WTC11 (cell line): Measurements from ENCODE around the gene FUT2. TPM values are rescaled to one million over a fixed set of nuclear protein-coding genes. Genes with fewer than 3 reads are reported as not detected.

Source experiments
- ATAC-seq: fragments of 200-7000 bp; cut with Tn5 transposase; 2 replicates; pipeline ENCODE4 v1.10.0; 2021; ENCODE audit warnings: mild to moderate bottlenecking, moderate library complexity
- CTCF ChIA-PET: fragments of 300-600 bp; sonication (Branson Sonifier 250); formaldehyde crosslinking; loops from one replicate; lab custom pipeline; 2021; ENCODE audit warnings: antibody characterized with exemption; lab: Charles Lee
- POLR2A ChIA-PET: fragments of 350-600 bp; sonication (Branson Sonifier 250); formaldehyde crosslinking; loops from one replicate; lab custom pipeline; 2021; ENCODE audit warnings: antibody characterized with exemption; lab: Charles Lee
- DNase-seq: peaks from one replicate; pipeline ENCODE4 v3.0.0; 2021; ENCODE audit warnings: low spot score
- H3K27ac Mint-ChIP-seq: 2 replicates; pipeline ENCODE4 v1.8.0; 2021; ENCODE audit warnings: mixed read lengths
- H3K27me3 Mint-ChIP-seq: 2 replicates; pipeline ENCODE4 v1.8.0; 2021; ENCODE audit warnings: low read depth, mild to moderate bottlenecking, moderate library complexity, mixed read lengths
- H3K36me3 Mint-ChIP-seq: 2 replicates; pipeline ENCODE4 v1.8.0; 2021; ENCODE audit warnings: mixed read lengths
- H3K4me1 Mint-ChIP-seq: 2 replicates; pipeline ENCODE4 v1.8.0; 2022; ENCODE audit warnings: mixed read lengths
- H3K4me3 Mint-ChIP-seq: 2 replicates; pipeline ENCODE4 v1.8.0; 2021; ENCODE audit warnings: mild to moderate bottlenecking, moderate library complexity, mixed read lengths
- H3K9me3 Mint-ChIP-seq: 2 replicates; pipeline ENCODE4 v1.8.0; 2021; ENCODE audit warnings: mixed read lengths
- ATF1 ChIP-seq: sonication (generic); formaldehyde crosslinking; IDR thresholded peaks from 2 replicates; pipeline ENCODE4 v1.8.1; 2023; ENCODE audit warnings: mild to moderate bottlenecking, moderate library complexity, missing genetic modification reagents
- ATF2 ChIP-seq: sonication (generic); formaldehyde crosslinking; IDR thresholded peaks from 2 replicates; pipeline ENCODE4 v1.8.1; 2022; ENCODE audit warnings: low read depth, missing genetic modification reagents, borderline replicate concordance
- CREB1 ChIP-seq: sonication (generic); formaldehyde crosslinking; IDR thresholded peaks from 2 replicates; pipeline ENCODE4 v1.8.0; 2023; ENCODE audit warnings: mild to moderate bottlenecking, missing genetic modification reagents
- E2F4 ChIP-seq: sonication (generic); formaldehyde crosslinking; IDR thresholded peaks from 2 replicates; pipeline ENCODE4 v1.8.1; 2022; ENCODE audit warnings: low read depth, mild to moderate bottlenecking, moderate library complexity, missing genetic modification reagents, borderline replicate concordance
- FOXK1 ChIP-seq: sonication (generic); formaldehyde crosslinking; IDR thresholded peaks from 2 replicates; pipeline ENCODE4 v1.8.0; 2022; ENCODE audit warnings: mild to moderate bottlenecking, moderate library complexity, missing genetic modification reagents
- FOXP4 ChIP-seq: sonication (generic); formaldehyde crosslinking; IDR thresholded peaks from 2 replicates; pipeline ENCODE4 v1.8.0; 2022; ENCODE audit warnings: mild to moderate bottlenecking, missing genetic modification reagents
- IRF2 ChIP-seq: sonication (generic); formaldehyde crosslinking; IDR thresholded peaks from 2 replicates; pipeline ENCODE4 v1.8.0; 2022; ENCODE audit warnings: low read depth, missing genetic modification reagents, borderline replicate concordance
- JUN ChIP-seq: sonication (generic); formaldehyde crosslinking; IDR thresholded peaks from 2 replicates; pipeline ENCODE4 v1.8.0; 2023; ENCODE audit warnings: mild to moderate bottlenecking, missing genetic modification reagents
- MXD4 ChIP-seq: fragments of 250-450 bp; sonication (Bioruptor Pico); IDR thresholded peaks from 2 replicates; pipeline ENCODE4 v1.8.0; 2021; ENCODE audit warnings: mild to moderate bottlenecking, moderate library complexity, borderline replicate concordance
- NFYB ChIP-seq: sonication (generic); formaldehyde crosslinking; conservative IDR thresholded peaks from 2 replicates; pipeline ENCODE4 v1.8.0; 2022; ENCODE audit warnings: low read depth, missing genetic modification reagents
- NR1H2 ChIP-seq: sonication (generic); formaldehyde crosslinking; IDR thresholded peaks from 2 replicates; pipeline ENCODE4 v1.9.0; 2021; ENCODE audit warnings: mild to moderate bottlenecking, moderate library complexity, missing genetic modification reagents
- RORB ChIP-seq: fragments of 250-450 bp; sonication (Bioruptor Pico); IDR thresholded peaks from 2 replicates; pipeline ENCODE4 v1.9.0; 2021; ENCODE audit warnings: mild to moderate bottlenecking
- SMAD3 ChIP-seq: sonication (generic); formaldehyde crosslinking; IDR thresholded peaks from 2 replicates; pipeline ENCODE4 v1.8.0; 2022; ENCODE audit warnings: missing genetic modification reagents, mild to moderate bottlenecking, borderline replicate concordance
- SOX15 ChIP-seq: fragments of 250-450 bp; sonication (Bioruptor Pico); IDR thresholded peaks from 2 replicates; pipeline ENCODE4 v1.9.0; 2021; ENCODE audit warnings: mild to moderate bottlenecking
- SP1 ChIP-seq: sonication (generic); formaldehyde crosslinking; conservative IDR thresholded peaks from 2 replicates; pipeline ENCODE4 v1.8.1; 2022; ENCODE audit warnings: missing genetic modification reagents
- TP53 ChIP-seq: sonication (generic); formaldehyde crosslinking; IDR thresholded peaks from 2 replicates; pipeline ENCODE4 v1.8.1; 2023; ENCODE audit warnings: mild to moderate bottlenecking, missing genetic modification reagents
- ZNF121 ChIP-seq: sonication (generic); formaldehyde crosslinking; IDR thresholded peaks from 2 replicates; pipeline ENCODE4 v1.8.0; 2023; ENCODE audit warnings: missing genetic modification reagents
- ZNF232 ChIP-seq: sonication (generic); formaldehyde crosslinking; IDR thresholded peaks from 2 replicates; pipeline ENCODE4 v1.8.0; 2022; ENCODE audit warnings: mild to moderate bottlenecking, missing genetic modification reagents
- ZNF263 ChIP-seq: sonication (generic); formaldehyde crosslinking; IDR thresholded peaks from 2 replicates; pipeline ENCODE4 v1.8.1; 2022; ENCODE audit warnings: low read depth, mild to moderate bottlenecking, moderate library complexity, missing genetic modification reagents
- ZSCAN18 ChIP-seq: fragments of 250-450 bp; sonication (Bioruptor Pico); IDR thresholded peaks from 2 replicates; pipeline ENCODE4 v2.1.2; 2022; ENCODE audit warnings: mild to moderate bottlenecking, moderate library complexity
- total RNA-seq: library from RNA; stranded (reverse); gene quantifications from 3 replicates; pipeline ENCODE4 v1.2.3, GENCODE V29; 2021
- TF ChIP-seq, protein P1 (sequence below): sonication (generic); formaldehyde crosslinking; IDR thresholded peaks from 2 replicates; pipeline ENCODE4 v1.8.1; 2023; ENCODE audit warnings: mild to moderate bottlenecking, missing genetic modification reagents, moderate library complexity
- TF ChIP-seq, protein P2 (sequence below): fragments of 250-450 bp; sonication (Bioruptor Pico); IDR thresholded peaks from 2 replicates; pipeline ENCODE4 v1.8.0; 2021; ENCODE audit warnings: mild to moderate bottlenecking
- TF ChIP-seq, protein P3 (sequence below): sonication (generic); formaldehyde crosslinking; IDR thresholded peaks from 2 replicates; pipeline ENCODE4 v1.8.0; 2022; ENCODE audit warnings: mild to moderate bottlenecking, missing genetic modification reagents

FUT2 gene
- total RNA-seq, 1 experiment from 2014 or later = 5.9 TPM

- TF ChIP-seq E2F4 (CRISPR knock-in tag) (no peak), SMAD3 (CRISPR knock-in tag) (no peak), JUN (CRISPR knock-in tag) (no peak), ZNF121 (CRISPR knock-in tag) (no peak), NR1H2 (no peak)
- TF ChIP-seq, protein P1, sequence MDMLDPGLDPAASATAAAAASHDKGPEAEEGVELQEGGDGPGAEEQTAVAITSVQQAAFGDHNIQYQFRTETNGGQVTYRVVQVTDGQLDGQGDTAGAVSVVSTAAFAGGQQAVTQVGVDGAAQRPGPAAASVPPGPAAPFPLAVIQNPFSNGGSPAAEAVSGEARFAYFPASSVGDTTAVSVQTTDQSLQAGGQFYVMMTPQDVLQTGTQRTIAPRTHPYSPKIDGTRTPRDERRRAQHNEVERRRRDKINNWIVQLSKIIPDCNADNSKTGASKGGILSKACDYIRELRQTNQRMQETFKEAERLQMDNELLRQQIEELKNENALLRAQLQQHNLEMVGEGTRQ (CRISPR knock-in tag) = 0 out of 2 replicates have a peak, but pooled peaks have one; percentile 4
These were observed 49.6 kb upstream of the FUT2 start, which contains the start of gene CA11 (continued) for GRCh38 chr19:48646001-48646721.

- no peaks in the 10 kb centered on the region; the same call in 1 of the 2 replicates for H3K27me3 Mint-ChIP-seq
- no peak overlapping the region for H3K27ac Mint-ChIP-seq
- peaks cover 5% of the 10 kb centered on the region for H3K9me3 Mint-ChIP-seq
- TF ChIP-seq, protein P2, sequence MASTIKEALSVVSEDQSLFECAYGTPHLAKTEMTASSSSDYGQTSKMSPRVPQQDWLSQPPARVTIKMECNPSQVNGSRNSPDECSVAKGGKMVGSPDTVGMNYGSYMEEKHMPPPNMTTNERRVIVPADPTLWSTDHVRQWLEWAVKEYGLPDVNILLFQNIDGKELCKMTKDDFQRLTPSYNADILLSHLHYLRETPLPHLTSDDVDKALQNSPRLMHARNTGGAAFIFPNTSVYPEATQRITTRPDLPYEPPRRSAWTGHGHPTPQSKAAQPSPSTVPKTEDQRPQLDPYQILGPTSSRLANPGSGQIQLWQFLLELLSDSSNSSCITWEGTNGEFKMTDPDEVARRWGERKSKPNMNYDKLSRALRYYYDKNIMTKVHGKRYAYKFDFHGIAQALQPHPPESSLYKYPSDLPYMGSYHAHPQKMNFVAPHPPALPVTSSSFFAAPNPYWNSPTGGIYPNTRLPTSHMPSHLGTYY = no peak
- TF ChIP-seq, protein P3, sequence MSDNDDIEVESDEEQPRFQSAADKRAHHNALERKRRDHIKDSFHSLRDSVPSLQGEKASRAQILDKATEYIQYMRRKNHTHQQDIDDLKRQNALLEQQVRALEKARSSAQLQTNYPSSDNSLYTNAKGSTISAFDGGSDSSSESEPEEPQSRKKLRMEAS (CRISPR knock-in tag) = no peak
- no peak for TF ChIP-seq MXD4 (CRISPR knock-in tag)
- TF ChIP-seq TP53 = no peak
- 0 out of 2 replicates have a peak, but pooled peaks have one; percentile 19 for TF ChIP-seq CREB1
- no peak for TF ChIP-seq ZSCAN18 (CRISPR knock-in tag)
- TF ChIP-seq SP1 = peak; percentile 73
- TF ChIP-seq ZNF121 (CRISPR knock-in tag) = peak; percentile 18
- TF ChIP-seq ZNF263 = peak; percentile 66; the same call in 1 of the 2 replicates
- TF ChIP-seq, all 79 proteins: peak for 4
- Mint-ChIP-seq H3K36me3 (no peaks in the 10 kb centered on the region), H3K4me1 (peaks cover 9% of the 10 kb centered on the region), H3K4me3 (peak overlapping the region; percentile 85)
- ATAC-seq (no peak), DNase-seq (no peak)
- ChIA-PET CTCF (interaction anchor here (1.4 to 2.4 kb wide), 8 partner anchors 10 to 196 kb away, joined by 5 to 41 read pairs (median 10); partner anchors contain the start of genes DBP, FUT2 and RASIP1), POLR2A (interaction anchor here (0.5 to 0.9 kb wide), 3 partner anchors 141 to 782 kb away, joined by 3 to 4 read pairs (median 3); no protein-coding TSS in a partner anchor)
These were observed 49.0 kb upstream of the FUT2 start for GRCh38 chr19:48646722-48647216.

DNA sequence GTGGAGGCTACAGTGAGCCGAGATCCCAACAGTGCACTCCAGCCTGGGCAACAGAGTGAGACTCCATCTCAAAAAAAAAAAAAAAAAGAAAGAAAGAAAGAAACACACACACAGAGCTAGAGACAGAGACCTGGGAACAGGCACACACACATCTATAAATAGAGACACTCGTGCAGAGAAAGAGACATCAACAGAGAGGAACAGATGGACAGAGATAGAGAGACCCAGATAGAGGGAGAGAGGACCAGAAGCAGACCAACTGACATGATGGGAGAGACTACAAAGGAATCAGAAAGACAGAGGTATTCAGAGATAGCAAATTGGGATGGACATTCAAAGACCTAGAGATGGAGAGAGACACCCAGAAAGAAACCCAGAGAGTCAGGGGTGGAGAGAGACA, 47.6 kb upstream of the FUT2 start:
- ChIA-PET CTCF (no interaction called here), POLR2A (no interaction called here)
- DNase-seq (no peak), ATAC-seq (no peak)
- Mint-ChIP-seq H3K36me3 (no peaks in the 10 kb centered on the region), H3K4me3 (no peak overlapping the region), H3K9me3 (peaks cover 5% of the 10 kb centered on the region), H3K4me1 (peaks cover 12% of the 10 kb centered on the region), H3K27ac (peak overlapping the region; percentile 50), H3K27me3 (no peaks in the 10 kb centered on the region; the same call in 1 of the 2 replicates)
- TF ChIP-seq FOXK1 (no peak), FOXP4 (CRISPR knock-in tag) (no peak), IRF2 (CRISPR knock-in tag) (no peak), NFYB (CRISPR knock-in tag) (no peak), ZSCAN18 (CRISPR knock-in tag) (no peak), ATF2 (CRISPR knock-in tag) (no peak), ZNF232 (CRISPR knock-in tag) (no peak), SOX15 (CRISPR knock-in tag) (no peak), ATF1 (CRISPR knock-in tag) (no peak), TP53 (no peak), RORB (CRISPR knock-in tag) (no peak)
